Stimulated activated memory B cell treated with anti-CD40 and anti-IgM and Interleukin-4, amounts not matched to agents 10 μg/mL and 1 μg/mL and 100 μg/mL, for 72 hours (primary cell): ENCODE measurements around the gene AMDHD2.
"Not testable (repeated sequence)": the region's sequence is repeated elsewhere in the genome, so short reads cannot be mapped to it uniquely, and the experiment has no call there.

Experiments used
- ATAC-seq: fragments of 150-1000 bp; cut with Tn5 transposase; 2 replicates; pipeline ENCODE4 v1.10.0; 2021
- H3K27ac Mint-ChIP-seq: one replicate; pipeline ENCODE4 v1.8.0; 2022; ENCODE audit warnings: mild to moderate bottlenecking, mixed read lengths
- H3K27me3 Mint-ChIP-seq: one replicate; pipeline ENCODE4 v1.8.0; 2022; ENCODE audit warnings: mixed read lengths
- H3K36me3 Mint-ChIP-seq: one replicate; pipeline ENCODE4 v1.8.0; 2022; ENCODE audit warnings: mixed read lengths
- H3K4me1 Mint-ChIP-seq: one replicate; pipeline ENCODE4 v1.8.0; 2022; ENCODE audit warnings: mixed read lengths
- H3K4me3 Mint-ChIP-seq: one replicate; pipeline ENCODE4 v1.8.0; 2022; ENCODE audit warnings: mild to moderate bottlenecking, moderate library complexity, mixed read lengths
- H3K9me3 Mint-ChIP-seq: one replicate; pipeline ENCODE4 v1.8.0; 2022; ENCODE audit warnings: mixed read lengths

AMDHD2 gene

GRCh38 chr16:2529961-2530628, 9.9 kb downstream of the AMDHD2 start:
- H3K9me3 Mint-ChIP-seq, result no peaks in the 10 kb centered on the region
- peaks cover 35% of the 10 kb centered on the region for H3K4me1 Mint-ChIP-seq
- no peak for ATAC-seq
- peak overlapping the region; percentile 93 for H3K27ac Mint-ChIP-seq
- peak overlapping the region; percentile 41 for H3K4me3 Mint-ChIP-seq
- H3K36me3 Mint-ChIP-seq, result peaks cover 27% of the 10 kb centered on the region
- no peaks in the 10 kb centered on the region for H3K27me3 Mint-ChIP-seq

DNA sequence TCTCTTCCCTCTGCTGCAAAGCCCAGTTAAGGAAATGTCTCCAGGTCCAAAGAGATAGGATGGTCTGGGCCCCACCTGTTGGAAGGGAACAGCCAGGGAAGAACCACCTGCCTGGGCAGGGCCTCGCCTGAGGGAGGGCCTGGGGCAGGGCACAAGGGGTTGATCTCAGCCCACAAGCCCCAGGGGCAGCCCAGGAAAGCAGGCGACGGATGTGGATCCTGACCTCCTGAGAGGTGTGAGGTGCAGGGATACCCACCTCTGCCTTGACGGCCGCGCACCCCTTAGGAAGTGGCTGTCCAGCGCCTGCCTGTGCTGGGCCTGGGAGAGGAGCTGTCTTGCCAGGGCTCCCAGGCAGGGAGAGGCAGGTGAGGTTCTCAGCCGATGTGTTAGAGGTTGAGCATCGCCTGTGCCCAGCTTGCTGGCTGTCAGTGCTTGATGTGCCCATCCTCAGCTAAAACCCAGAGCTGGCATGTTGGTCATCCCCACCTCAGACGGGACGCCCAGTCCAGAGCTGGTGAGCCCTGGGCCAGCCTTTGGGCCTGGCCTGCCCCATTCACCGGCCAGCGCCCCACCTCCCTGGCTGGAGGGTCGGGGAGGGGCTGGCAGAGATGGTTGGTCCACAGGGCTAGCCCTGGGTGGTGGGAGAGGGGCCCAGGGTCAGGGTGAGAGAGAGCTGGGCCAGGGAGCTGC, 10.6 kb downstream of the AMDHD2 start:
- peaks cover 26% of the 10 kb centered on the region for H3K36me3 Mint-ChIP-seq
- peaks cover 35% of the 10 kb centered on the region for H3K4me1 Mint-ChIP-seq
- no peak for ATAC-seq
- peak overlapping the region; percentile 97 for H3K4me3 Mint-ChIP-seq
- H3K27me3 Mint-ChIP-seq, result no peaks in the 10 kb centered on the region
- H3K27ac Mint-ChIP-seq, result peak overlapping the region; percentile 93
- no peaks in the 10 kb centered on the region for H3K9me3 Mint-ChIP-seq

GRCh38 chr16:2531371-2531695, 11.2 kb downstream of the AMDHD2 start, which contains the start of gene CEMP1:
TSS of gene CEMP1 (minus strand) at chr16:2531408. CDS start at chr16:2531073, 335 bp downstream.
- peak within 1 kb of the TSS; percentile 97 for H3K4me3 Mint-ChIP-seq
- ATAC-seq, result no peak
- H3K27me3 Mint-ChIP-seq, result no peaks in the 10 kb centered on the region
- H3K27ac Mint-ChIP-seq, result peak within 1 kb of the TSS; percentile 93
- peaks cover 37% of the 10 kb centered on the region for H3K4me1 Mint-ChIP-seq
- H3K36me3 Mint-ChIP-seq, result peaks cover 20% of the 10 kb centered on the region
- H3K9me3 Mint-ChIP-seq, result no peaks in the 10 kb centered on the region

GRCh38 chr16:2531696-2532493, 11.7 kb downstream of the AMDHD2 start:
- no peaks in the 10 kb centered on the region for H3K9me3 Mint-ChIP-seq
- peak; percentile 96 for ATAC-seq
- H3K27ac Mint-ChIP-seq, result peak overlapping the region; percentile 93
- H3K4me1 Mint-ChIP-seq, result peaks cover 42% of the 10 kb centered on the region
- no peaks in the 10 kb centered on the region for H3K27me3 Mint-ChIP-seq
- peaks cover 17% of the 10 kb centered on the region for H3K36me3 Mint-ChIP-seq
- H3K4me3 Mint-ChIP-seq, result peak overlapping the region; percentile 97

- H3K27me3 Mint-ChIP-seq, result no peaks in the 10 kb centered on the region
- peaks cover 11% of the 10 kb centered on the region for H3K36me3 Mint-ChIP-seq
- peak; percentile 58 for ATAC-seq
- H3K27ac Mint-ChIP-seq, result peak overlapping the region; percentile 93
- peak overlapping the region; percentile 97 for H3K4me3 Mint-ChIP-seq
- no peaks in the 10 kb centered on the region for H3K9me3 Mint-ChIP-seq
- peaks cover 42% of the 10 kb centered on the region for H3K4me1 Mint-ChIP-seq
These were observed 12.4 kb downstream of the AMDHD2 start for GRCh38 chr16:2532494-2533141.

DNA sequence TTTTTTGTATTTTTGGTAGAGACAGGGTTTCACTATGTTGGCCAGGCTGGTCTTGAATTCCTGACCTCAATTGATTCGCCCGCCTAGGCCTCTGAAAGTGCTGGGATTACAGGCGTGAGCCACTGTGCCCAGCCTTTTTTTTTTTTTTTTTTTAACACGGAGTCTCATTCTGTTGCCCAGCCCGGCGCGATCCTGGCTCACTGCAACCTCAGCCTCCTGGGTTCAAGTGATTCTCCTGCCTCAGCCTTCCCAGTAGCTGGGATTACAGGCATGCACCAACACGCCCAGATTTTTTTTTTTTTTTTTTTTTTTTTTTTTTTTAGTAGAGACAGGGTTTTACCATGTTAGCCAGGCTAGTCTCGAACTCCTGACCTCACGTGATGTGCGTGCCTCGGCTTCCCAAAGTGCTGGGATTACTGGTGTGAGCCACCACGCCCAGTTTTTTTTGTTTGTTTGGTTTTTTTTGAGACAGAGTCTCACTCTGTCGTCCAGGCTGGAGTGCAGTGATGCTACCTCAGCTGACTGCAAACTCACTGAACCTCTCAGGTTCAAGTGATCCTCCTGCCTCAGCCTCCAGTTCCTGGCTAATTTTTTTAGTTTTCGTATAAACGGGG, 13.1 kb downstream of the AMDHD2 start:
- Mint-ChIP-seq H3K36me3 (peaks cover 11% of the 10 kb centered on the region), H3K4me1 (peaks cover 42% of the 10 kb centered on the region), H3K27ac (peak overlapping the region; percentile 93), H3K4me3 (peak overlapping the region; percentile 97)
- not testable (repeated sequence) for H3K27me3 Mint-ChIP-seq, ATAC-seq, H3K9me3 Mint-ChIP-seq

GRCh38 chr16:2533912-2534311, 13.7 kb downstream of the AMDHD2 start:
- H3K4me1 Mint-ChIP-seq, result peaks cover 47% of the 10 kb centered on the region
- peaks cover 16% of the 10 kb centered on the region for H3K36me3 Mint-ChIP-seq
- H3K27ac Mint-ChIP-seq, result peak overlapping the region; percentile 57
- no peaks in the 10 kb centered on the region for H3K9me3 Mint-ChIP-seq
- no peak overlapping the region for H3K4me3 Mint-ChIP-seq
- no peak for ATAC-seq
- no peaks in the 10 kb centered on the region for H3K27me3 Mint-ChIP-seq

DNA sequence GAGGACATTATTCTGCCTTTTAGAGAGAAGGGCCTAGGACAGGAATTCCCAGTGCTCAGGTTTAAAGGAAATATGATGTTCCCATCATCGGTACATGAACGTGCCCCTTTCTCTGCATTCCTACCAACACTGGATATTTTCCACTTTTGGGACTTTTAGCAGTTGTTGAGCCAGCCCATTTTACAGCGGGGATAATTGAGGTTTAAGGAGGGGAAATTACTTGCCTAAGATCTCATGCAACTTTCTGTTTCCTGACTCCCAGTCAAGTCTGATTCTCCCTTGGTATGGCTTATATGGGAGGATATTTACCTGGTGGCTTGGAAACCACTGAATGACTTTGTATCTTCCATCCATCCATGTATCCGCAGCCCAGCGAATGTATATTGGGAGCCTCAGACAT, 14.2 kb downstream of the AMDHD2 start:
- peaks cover 16% of the 10 kb centered on the region for H3K36me3 Mint-ChIP-seq

DNA sequence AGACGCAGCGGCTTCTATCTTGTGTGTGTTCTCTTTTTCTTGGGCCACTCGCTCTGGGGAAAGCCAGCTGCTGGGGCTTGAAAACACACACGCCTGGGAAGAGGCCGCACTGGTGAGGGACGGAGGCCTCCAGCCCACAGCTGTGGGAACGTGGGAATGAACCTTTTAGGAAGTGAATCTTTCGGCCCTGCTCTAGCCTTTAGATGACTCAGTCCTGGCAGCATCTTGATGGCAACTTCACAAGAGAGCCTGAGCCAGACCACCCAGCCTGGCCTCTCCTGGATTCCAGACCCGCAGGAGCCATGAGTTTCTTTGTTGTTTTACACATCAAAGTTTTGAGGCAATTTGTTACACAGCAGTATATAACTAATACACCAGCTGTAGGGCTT, 15.4 kb downstream of the AMDHD2 start:
- H3K4me1 Mint-ChIP-seq, result peaks cover 56% of the 10 kb centered on the region
- H3K27ac Mint-ChIP-seq, result peak overlapping the region; percentile 27
- no peak for ATAC-seq
- H3K9me3 Mint-ChIP-seq, result no peaks in the 10 kb centered on the region
- H3K4me3 Mint-ChIP-seq, result no peak overlapping the region
- no peaks in the 10 kb centered on the region for H3K27me3 Mint-ChIP-seq
- H3K36me3 Mint-ChIP-seq, result peaks cover 6% of the 10 kb centered on the region

More for the DNA sequence above, 14.2 kb downstream of the AMDHD2 start:
- Mint-ChIP-seq H3K4me1 (peaks cover 51% of the 10 kb centered on the region), H3K27ac (peak overlapping the region; percentile 57)
- not testable (repeated sequence) for H3K4me3 Mint-ChIP-seq, H3K27me3 Mint-ChIP-seq, H3K9me3 Mint-ChIP-seq, ATAC-seq

DNA sequence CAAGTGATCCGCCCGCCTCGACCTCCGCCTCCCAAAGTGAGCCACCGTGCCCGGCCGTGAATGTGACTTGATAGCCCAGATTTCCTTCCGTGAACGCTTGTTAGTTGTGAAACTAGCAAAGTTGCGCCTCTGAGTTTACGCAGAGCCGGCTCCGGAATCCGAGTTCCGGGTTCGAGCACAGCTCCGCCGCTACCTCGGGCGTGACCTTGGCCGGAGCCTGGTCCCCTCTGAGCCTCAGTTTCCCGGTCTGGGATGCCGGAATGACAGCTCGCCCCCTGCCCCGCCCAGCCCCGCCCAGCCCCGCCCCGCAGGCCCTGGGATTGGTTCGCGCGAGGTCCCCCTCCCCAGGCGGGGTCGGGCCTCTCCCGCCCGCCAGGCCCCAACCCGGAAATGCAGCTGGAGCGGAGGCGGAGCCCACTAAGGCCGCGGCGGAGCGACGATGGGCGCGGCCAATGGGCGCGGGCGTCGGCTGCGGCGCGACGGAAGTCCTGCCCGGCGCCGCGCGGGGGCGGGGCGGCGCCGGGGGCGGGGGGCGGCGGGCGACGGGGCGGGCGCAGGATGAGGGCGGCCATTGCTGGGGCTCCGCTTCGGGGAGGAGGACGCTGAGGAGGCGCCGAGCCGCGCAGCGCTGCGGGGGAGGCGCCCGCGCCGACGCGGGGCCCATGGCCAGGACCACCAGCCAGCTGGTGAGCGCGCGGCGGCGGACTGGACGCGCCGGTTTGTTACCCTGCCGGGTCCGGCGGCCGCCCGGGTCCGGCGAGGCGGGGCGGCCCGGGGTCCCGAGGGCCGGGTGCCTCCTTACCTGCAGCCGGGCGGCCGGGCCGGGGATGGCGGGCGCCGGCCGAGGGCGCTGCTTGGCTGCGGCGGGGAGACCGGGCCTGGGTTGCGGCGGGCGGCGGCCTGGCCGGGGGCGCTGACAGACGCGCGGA, 17.5 kb downstream of the AMDHD2 start, which contains the start of gene PDPK1:
Gene PDPK1 (plus strand): TSS at position 571 of the 929 bp plus-strand sequence. CDS start 92 bp downstream, at position 663.
- Mint-ChIP-seq H3K4me3 (peak within 1 kb of the TSS; percentile 86), H3K4me1 (peaks cover 48% of the 10 kb centered on the region), H3K36me3 (peaks cover 11% of the 10 kb centered on the region), H3K27ac (peak within 1 kb of the TSS; percentile 90), H3K9me3 (no peaks in the 10 kb centered on the region), H3K27me3 (no peaks in the 10 kb centered on the region)
- ATAC-seq, result peak; percentile 94

GRCh38 chr16:2539192-2539844, 19.1 kb downstream of the AMDHD2 start:
- peak overlapping the region; percentile 84 for H3K27ac Mint-ChIP-seq
- peaks cover 11% of the 10 kb centered on the region for H3K36me3 Mint-ChIP-seq
- H3K4me1 Mint-ChIP-seq, result peaks cover 49% of the 10 kb centered on the region
- not testable (repeated sequence) for H3K9me3 Mint-ChIP-seq, H3K27me3 Mint-ChIP-seq, ATAC-seq
- peak overlapping the region; percentile 79 for H3K4me3 Mint-ChIP-seq

- H3K4me3 Mint-ChIP-seq, result peak overlapping the region; percentile 79
- not testable (repeated sequence) for H3K9me3 Mint-ChIP-seq, H3K27me3 Mint-ChIP-seq
- peak; percentile 31 for ATAC-seq
- H3K36me3 Mint-ChIP-seq, result peaks cover 12% of the 10 kb centered on the region
- H3K4me1 Mint-ChIP-seq, result peaks cover 51% of the 10 kb centered on the region
- peak overlapping the region; percentile 84 for H3K27ac Mint-ChIP-seq
These were observed 19.8 kb downstream of the AMDHD2 start for GRCh38 chr16:2539845-2540458.

DNA sequence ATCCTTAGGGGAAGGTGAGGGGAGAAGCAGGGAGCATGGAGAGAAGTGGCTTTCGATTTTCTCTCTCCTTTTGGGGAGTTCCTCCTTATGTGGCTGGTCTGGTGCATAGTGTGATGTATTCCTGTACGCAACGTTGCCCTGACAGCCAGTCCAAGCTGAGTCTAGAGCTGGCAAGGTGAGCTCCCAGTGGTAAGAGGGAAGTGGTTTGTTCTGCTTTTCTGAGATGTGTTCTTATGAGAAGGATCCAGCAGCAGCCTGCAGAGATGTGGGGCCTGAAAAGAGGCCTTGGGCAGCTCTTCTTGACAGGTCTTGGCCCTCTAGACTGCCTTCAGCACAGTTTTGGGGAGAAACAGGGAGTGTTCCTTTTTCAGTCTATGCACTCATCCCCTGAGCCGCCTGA, 20.7 kb downstream of the AMDHD2 start:
- peak overlapping the region; percentile 65 for H3K4me3 Mint-ChIP-seq
- not testable (repeated sequence) for H3K27me3 Mint-ChIP-seq, H3K9me3 Mint-ChIP-seq
- H3K27ac Mint-ChIP-seq, result peak overlapping the region; percentile 84
- peak; percentile 67 for ATAC-seq
- H3K36me3 Mint-ChIP-seq, result peaks cover 17% of the 10 kb centered on the region
- H3K4me1 Mint-ChIP-seq, result peaks cover 56% of the 10 kb centered on the region
